H1 (cell line): ENCODE measurements around the gene POLR3K. TPM values are rescaled to one million over a fixed set of nuclear protein-coding genes. Genes with fewer than 3 reads are reported as not detected.

Source experiments
- CTCF ChIA-PET: fragments of 300-600 bp; sonication (Branson Sonifier 250); formaldehyde crosslinking; loops from one replicate; lab custom pipeline; 2021; ENCODE audit not compliant: partially characterized antibody; lab: Charles Lee
- POLR2A ChIA-PET: fragments of 300-600 bp; sonication (Branson Sonifier 250); formaldehyde crosslinking; loops from one replicate; lab custom pipeline; 2021; ENCODE audit warnings: inconsistent platforms; ENCODE audit not compliant: partially characterized antibody; lab: Charles Lee
- DNase-seq, 2 experiments: peaks; one replicate each; pipeline versions ENCODE4 v3.0.0 to v3.0.0-alpha.2; 2010 to 2022; ENCODE audit warnings: low spot score in 2 of 2, low read depth in 1 of 2, mixed read lengths in 1 of 2
- FAIRE-seq: peaks from 2 replicates; lab custom pipeline; 2011; peaks lifted over from hg19 to GRCh38; lab: Jason Lieb, UNC
- H2AFZ ChIP-seq: 2 replicates; pipeline ENCODE4 v1.8.1; 2012; ENCODE audit warnings: low read length, inconsistent platforms
- H2AK5ac ChIP-seq: 2 replicates; pipeline ENCODE4 v1.6.1; 2013; ENCODE audit warnings: low read depth, low read length
- H2BK120ac ChIP-seq: replicated peaks from 2 replicates; pipeline ENCODE3; 2013; ENCODE audit warnings: low read depth, low read length, inconsistent platforms
- H2BK12ac ChIP-seq: 2 replicates; pipeline ENCODE4 v1.6.1; 2013; ENCODE audit warnings: low read depth, low read length
- H2BK15ac ChIP-seq: 2 replicates; pipeline ENCODE4 v1.6.1; 2013; ENCODE audit warnings: low read length
- H2BK20ac ChIP-seq: 2 replicates; pipeline ENCODE4 v1.6.1; 2013; ENCODE audit warnings: low read length
- H2BK5ac ChIP-seq: 2 replicates; pipeline ENCODE4 v1.6.1; 2013; ENCODE audit warnings: low read depth, low read length
- H3K14ac ChIP-seq: 2 replicates; pipeline ENCODE4 v1.6.1; 2013; ENCODE audit warnings: inconsistent platforms; ENCODE audit not compliant: insufficient read length
- H3K18ac ChIP-seq: 2 replicates; pipeline ENCODE4 v1.6.1; 2013; ENCODE audit warnings: low read length; ENCODE audit errors: extremely low read depth
- H3K23ac ChIP-seq: 2 replicates; pipeline ENCODE4 v1.6.1; 2013; ENCODE audit warnings: inconsistent platforms; ENCODE audit not compliant: insufficient read length
- H3K23me2 ChIP-seq: 2 replicates; pipeline ENCODE4 v1.6.1; 2013; ENCODE audit warnings: low read depth, low read length
- H3K27ac ChIP-seq: 2 replicates; pipeline ENCODE4 v1.6.1; 2011; ENCODE audit warnings: low read depth, low read length, inconsistent platforms
- H3K27me3 ChIP-seq, 4 experiments: replicated peaks in 1 of 4; 1 replicate in 1 of 4; 2 replicates in 3 of 4; pipeline versions ENCODE4 v1.6.1 to v1.8.1; 2011 to 2013; ENCODE audit warnings: low read length in 3 of 4, mild to moderate bottlenecking in 3 of 4, inconsistent platforms in 2 of 4, mixed read lengths in 2 of 4, moderate library complexity in 1 of 4; ENCODE audit not compliant: control insufficient read depth in 3 of 4, insufficient read depth in 3 of 4; ENCODE audit errors: extremely low read depth in 1 of 4
- H3K36me3 ChIP-seq, 4 experiments: 2 replicates each; pipeline versions ENCODE4 v1.6.1 to v1.8.1; 2011 to 2013; ENCODE audit warnings: mild to moderate bottlenecking in 4 of 4, low read length in 3 of 4, moderate library complexity in 2 of 4, control low read depth in 1 of 4, inconsistent platforms in 1 of 4; ENCODE audit not compliant: insufficient read depth in 4 of 4, control insufficient read depth in 2 of 4
- H3K4ac ChIP-seq: replicated peaks from 2 replicates; pipeline ENCODE3; 2013; ENCODE audit warnings: low read length, low read depth, mixed read lengths, inconsistent platforms; ENCODE audit not compliant: insufficient read length
- H3K4me1 ChIP-seq, 4 experiments: replicated peaks in 1 of 4; 1 replicate in 1 of 4; 2 replicates in 3 of 4; pipeline versions ENCODE4 v1.6.1 to v1.8.1; 2011 to 2013; ENCODE audit warnings: low read length in 3 of 4, inconsistent platforms in 2 of 4, mixed read lengths in 1 of 4; ENCODE audit not compliant: insufficient read depth in 4 of 4, control insufficient read depth in 3 of 4
- H3K4me2 ChIP-seq, 2 experiments: 2 replicates each; pipeline versions ENCODE4 v1.6.1 to v1.8.1; 2011 to 2013; ENCODE audit warnings: low read depth in 2 of 2, low read length in 2 of 2, control low read depth in 1 of 2, inconsistent platforms in 1 of 2, mild to moderate bottlenecking in 1 of 2; ENCODE audit not compliant: insufficient read depth in 1 of 2
- H3K4me3 ChIP-seq, 4 experiments: fragments of 200-600, 300-600 bp in 1 of 4; sonication (generic), shearing (Covaris generic), sonication (Bioruptor Twin) in 1 of 4; 2 replicates each; pipeline versions ENCODE4 v1.5.1 to v1.8.1; 2011 to 2016; ENCODE audit warnings: low read length in 4 of 4, low read depth in 3 of 4, control low read depth in 2 of 4, inconsistent platforms in 2 of 4, mild to moderate bottlenecking in 2 of 4, mixed read lengths in 1 of 4, moderate library complexity in 1 of 4; ENCODE audit not compliant: insufficient read depth in 2 of 4; ENCODE audit errors: extremely low read depth in 1 of 4
- H3K56ac ChIP-seq: replicated peaks from 2 replicates; pipeline ENCODE3; 2013; ENCODE audit warnings: low read depth, mild to moderate bottlenecking, mixed read lengths, low read length, inconsistent platforms; ENCODE audit not compliant: insufficient read length
- H3K79me1 ChIP-seq: 2 replicates; pipeline ENCODE4 v1.6.1; 2013; ENCODE audit warnings: low read depth, low read length, control low read depth
- H3K79me2 ChIP-seq, 2 experiments: 2 replicates each; pipeline versions ENCODE4 v1.6.1 to v1.8.1; 2012 to 2013; ENCODE audit warnings: low read length in 2 of 2, mild to moderate bottlenecking in 2 of 2, inconsistent platforms in 1 of 2; ENCODE audit not compliant: insufficient read depth in 2 of 2, control insufficient read depth in 1 of 2
- H3K9ac ChIP-seq, 4 experiments: replicated peaks in 1 of 4; 1 replicate in 1 of 4; 2 replicates in 3 of 4; pipeline versions ENCODE4 v1.6.1 to v1.8.1; 2011 to 2013; ENCODE audit warnings: low read depth in 3 of 4, low read length in 3 of 4, control low read depth in 2 of 4, mild to moderate bottlenecking in 2 of 4, moderate library complexity in 2 of 4, inconsistent platforms in 1 of 4; ENCODE audit errors: extremely low read depth in 1 of 4
- H3K9me3 ChIP-seq, 2 experiments: 2 replicates each; pipeline versions ENCODE4 v1.6.1 to v1.8.1; 2012 to 2013; ENCODE audit warnings: mild to moderate bottlenecking in 2 of 2, moderate library complexity in 2 of 2, control low read depth in 1 of 2, inconsistent platforms in 1 of 2, low read depth in 1 of 2, low read length in 1 of 2, mixed read lengths in 1 of 2; ENCODE audit not compliant: insufficient read depth in 2 of 2
- H4K20me1 ChIP-seq, 2 experiments: replicated peaks in 1 of 2; 2 replicates each; pipeline versions ENCODE3 to v1.8.1; 2011 to 2013; ENCODE audit warnings: inconsistent platforms in 2 of 2, low read length in 2 of 2, mild to moderate bottlenecking in 1 of 2; ENCODE audit not compliant: insufficient read depth in 2 of 2, control insufficient read depth in 1 of 2
- H4K5ac ChIP-seq: 2 replicates; pipeline ENCODE4 v1.6.1; 2013; ENCODE audit warnings: low read length, low read depth, mixed read lengths, inconsistent platforms; ENCODE audit not compliant: insufficient read length
- H4K8ac ChIP-seq: 2 replicates; pipeline ENCODE4 v1.8.0; 2013; ENCODE audit warnings: mild to moderate bottlenecking, moderate library complexity, low read length, inconsistent platforms; ENCODE audit not compliant: insufficient read depth; ENCODE audit errors: extremely low read depth
- H4K91ac ChIP-seq: replicated peaks from 2 replicates; pipeline ENCODE3; 2013; ENCODE audit warnings: low read length, mixed read lengths, inconsistent platforms; ENCODE audit not compliant: insufficient read length
- CEBPB ChIP-seq: IDR thresholded peaks from 2 replicates; pipeline ENCODE4 v1.6.1; 2012; ENCODE audit warnings: low read depth, low read length
- PHF8 ChIP-seq: fragments of 200-600 bp; sonication (generic); conservative IDR thresholded peaks from 2 replicates; pipeline ENCODE4 v1.7.1; 2012; ENCODE audit warnings: low read depth, mild to moderate bottlenecking, inconsistent platforms, low read length, moderate library complexity
- SP1 ChIP-seq: IDR thresholded peaks from 2 replicates; pipeline ENCODE4 v1.6.1; 2011; ENCODE audit warnings: low read depth, low read length
- TEAD4 ChIP-seq: IDR thresholded peaks from 2 replicates; pipeline ENCODE4 v1.6.1; 2012; ENCODE audit warnings: low read depth, low read length, inconsistent platforms, mixed read lengths
- WGBS, 2 experiments: shearing (Covaris generic) in 1 of 2; methylation state at CpG; one replicate each; pipeline versions ENCODE4 v1.1.6 to v1.1.7; 2013 to 2015; ENCODE audit warnings: low lambda C conversion rate in 2 of 2, mixed read lengths in 2 of 2, inconsistent platforms in 1 of 2, low coverage in 1 of 2, missing lambda C conversion rate in 1 of 2; ENCODE audit not compliant: insufficient replicate concordance in 2 of 2, insufficient coverage in 1 of 2, insufficient read length in 1 of 2; ENCODE audit errors: extremely low coverage in 1 of 2, missing lambda C conversion rate in 1 of 2; 5-methylcytosine and 5-hydroxymethylcytosine counted together
- polyA plus RNA-seq, 7 experiments: library from polyadenylated mRNA; depleted of rRNA in 3 of 7; stranded (reverse) in 5 of 7; unstranded in 2 of 7; fragments of >200 nt in 5 of 7; fragments of 200-250 nt in 2 of 7; gene quantifications; 1 replicate in 5 of 7; 2 replicates in 1 of 7; 4 replicates in 1 of 7; pipeline versions ENCODE4 v1.2.1 to v1.2.3, GENCODE V29; 2011 to 2013; ENCODE audit warnings: missing spikeins in 2 of 7, mixed read lengths in 2 of 7
- total RNA-seq: library from RNA; stranded (reverse); fragmentation: NEBNext Ultra II Directional; extraction: Animal tissue kit (Norgen Biotek cat#: 25700); gene quantifications from 2 replicates; pipeline ENCODE4 v1.2.1, GENCODE V29; 2021
- TF ChIP-seq, protein P1 (sequence below): IDR thresholded peaks from 2 replicates; pipeline ENCODE4 v1.6.1; 2012; ENCODE audit warnings: low read length, inconsistent platforms

POLR3K gene
- total and polyA plus RNA-seq, 2 of the 8 experiments (the other 6 are each of a cell fraction or from before 2014, with no cell fraction given), result 45.4 to 80.5 TPM

DNA sequence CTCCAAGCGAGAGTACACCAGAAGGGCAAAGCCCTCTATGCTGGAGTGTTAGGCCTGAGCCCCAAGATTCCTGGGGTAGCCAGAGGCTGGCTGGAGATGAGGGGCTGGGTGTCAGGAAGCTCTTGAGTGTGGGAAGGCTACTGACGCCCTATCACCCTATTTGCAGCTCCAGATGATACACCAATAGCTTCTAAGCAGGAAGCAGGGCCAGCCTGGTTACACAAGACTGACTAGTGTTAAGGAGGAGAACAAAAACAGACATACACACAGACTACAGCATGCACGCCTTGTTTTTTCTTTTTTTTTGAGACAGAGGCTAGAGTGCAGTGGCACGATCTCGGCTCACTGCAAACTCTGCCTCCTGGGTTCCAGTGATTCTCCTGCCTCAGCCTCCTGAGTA is 15.9 kb downstream of the POLR3K start:
- Histone ChIP-seq H3K79me2 (no peaks in the 10 kb centered on the region), H2AFZ (no peak overlapping the region), H3K4me1 (no peaks in the 10 kb centered on the region; a peak in 1 of 7 replicates), H4K20me1 (peaks cover 0 to 18% of the 10 kb centered on the region in 2 experiments), H3K56ac (no peak overlapping the region), H3K4me2 (no peak overlapping the region), H2BK20ac (no peak overlapping the region), H3K9ac (no peak overlapping the region), H2BK5ac (no peak overlapping the region), H3K18ac (no peak overlapping the region), H3K23me2 (peaks cover 2% of the 10 kb centered on the region; the same call in 1 of the 2 replicates), H3K27ac (no peak overlapping the region), H3K36me3 (peaks cover 3 to 19% (median 14%) of the 10 kb centered on the region in 4 experiments; a peak in 6 of 8 replicates), H3K4ac (no peak overlapping the region), H2BK12ac (no peak overlapping the region), H2BK120ac (no peak overlapping the region), H4K91ac (no peak overlapping the region), H3K14ac (no peak overlapping the region), H3K23ac (no peak overlapping the region), H3K9me3 (no peaks in the 10 kb centered on the region; a peak in 1 of 4 replicates), H2BK15ac (no peak overlapping the region), H2AK5ac (no peak overlapping the region), H3K4me3 (no peak overlapping the region), H4K8ac (no peak overlapping the region), H3K79me1 (no peaks in the 10 kb centered on the region), H3K27me3 (no peaks in the 10 kb centered on the region), H4K5ac (no peak overlapping the region)
- CTCF ChIA-PET, result interaction anchor here (0.6 kb wide), 2 partner anchors 563 to 766 kb away, joined by 3 to 4 read pairs; no protein-coding TSS in a partner anchor
- FAIRE-seq (no peak), DNase-seq (no peak)
- POLR2A ChIA-PET, result interaction anchor here (1.1 to 1.5 kb wide), 4 partner anchors 9 to 27 kb away, joined by 3 to 6 read pairs (median 4); partner anchors contain the start of genes POLR3K and SNRNP25
- WGBS, 2 experiments, result 89% methylated on average over 5 of the region's 5 CpGs; no CpG with 5 or more reads in 1 of the 2 experiments
- no peak for TF ChIP-seq TEAD4
- TF ChIP-seq, protein P1, sequence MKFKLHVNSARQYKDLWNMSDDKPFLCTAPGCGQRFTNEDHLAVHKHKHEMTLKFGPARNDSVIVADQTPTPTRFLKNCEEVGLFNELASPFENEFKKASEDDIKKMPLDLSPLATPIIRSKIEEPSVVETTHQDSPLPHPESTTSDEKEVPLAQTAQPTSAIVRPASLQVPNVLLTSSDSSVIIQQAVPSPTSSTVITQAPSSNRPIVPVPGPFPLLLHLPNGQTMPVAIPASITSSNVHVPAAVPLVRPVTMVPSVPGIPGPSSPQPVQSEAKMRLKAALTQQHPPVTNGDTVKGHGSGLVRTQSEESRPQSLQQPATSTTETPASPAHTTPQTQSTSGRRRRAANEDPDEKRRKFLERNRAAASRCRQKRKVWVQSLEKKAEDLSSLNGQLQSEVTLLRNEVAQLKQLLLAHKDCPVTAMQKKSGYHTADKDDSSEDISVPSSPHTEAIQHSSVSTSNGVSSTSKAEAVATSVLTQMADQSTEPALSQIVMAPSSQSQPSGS, result no peak
- no peak for TF ChIP-seq CEBPB
- TF ChIP-seq PHF8, result no peak
- TF ChIP-seq SP1, result no peak
